Cardiac fibroblast (primary cell): ENCODE measurements around the gene CWF19L2.

ENCODE experiments used
- DNase-seq, 2 donors: peaks; one replicate each; pipeline versions ENCODE4 v3.0.0 to v3.0.0-alpha.2; 2010; ENCODE audit warnings: low read depth in 2 of 2
- H3K4me3 ChIP-seq, 2 donors: replicated peaks in 1 of 2; 1 replicate in 1 of 2; 2 replicates in 1 of 2; pipeline ENCODE4 v1.5.1; 2011; ENCODE audit warnings: low read depth in 2 of 2, low read length in 2 of 2, mild to moderate bottlenecking in 2 of 2, moderate library complexity in 1 of 2
- TF ChIP-seq, protein P1 (sequence below): IDR thresholded peaks from one replicate; pipeline ENCODE4 v1.5.1; 2011; ENCODE audit warnings: low read depth, mild to moderate bottlenecking, low read length, inconsistent platforms

The CWF19L2 gene

GRCh38 chr11:107439586-107440167 lies 17.9 kb downstream of the CWF19L2 start:
- DNase-seq: no peak
- H3K4me3 ChIP-seq: no peak overlapping the region
- TF ChIP-seq, protein P1, sequence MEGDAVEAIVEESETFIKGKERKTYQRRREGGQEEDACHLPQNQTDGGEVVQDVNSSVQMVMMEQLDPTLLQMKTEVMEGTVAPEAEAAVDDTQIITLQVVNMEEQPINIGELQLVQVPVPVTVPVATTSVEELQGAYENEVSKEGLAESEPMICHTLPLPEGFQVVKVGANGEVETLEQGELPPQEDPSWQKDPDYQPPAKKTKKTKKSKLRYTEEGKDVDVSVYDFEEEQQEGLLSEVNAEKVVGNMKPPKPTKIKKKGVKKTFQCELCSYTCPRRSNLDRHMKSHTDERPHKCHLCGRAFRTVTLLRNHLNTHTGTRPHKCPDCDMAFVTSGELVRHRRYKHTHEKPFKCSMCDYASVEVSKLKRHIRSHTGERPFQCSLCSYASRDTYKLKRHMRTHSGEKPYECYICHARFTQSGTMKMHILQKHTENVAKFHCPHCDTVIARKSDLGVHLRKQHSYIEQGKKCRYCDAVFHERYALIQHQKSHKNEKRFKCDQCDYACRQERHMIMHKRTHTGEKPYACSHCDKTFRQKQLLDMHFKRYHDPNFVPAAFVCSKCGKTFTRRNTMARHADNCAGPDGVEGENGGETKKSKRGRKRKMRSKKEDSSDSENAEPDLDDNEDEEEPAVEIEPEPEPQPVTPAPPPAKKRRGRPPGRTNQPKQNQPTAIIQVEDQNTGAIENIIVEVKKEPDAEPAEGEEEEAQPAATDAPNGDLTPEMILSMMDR: no peak

GRCh38 chr11:107438148-107438547 lies 19.5 kb downstream of the CWF19L2 start:
- no peak for DNase-seq
- TF ChIP-seq, protein P1: no peak
- no peak overlapping the region for H3K4me3 ChIP-seq

DNA sequence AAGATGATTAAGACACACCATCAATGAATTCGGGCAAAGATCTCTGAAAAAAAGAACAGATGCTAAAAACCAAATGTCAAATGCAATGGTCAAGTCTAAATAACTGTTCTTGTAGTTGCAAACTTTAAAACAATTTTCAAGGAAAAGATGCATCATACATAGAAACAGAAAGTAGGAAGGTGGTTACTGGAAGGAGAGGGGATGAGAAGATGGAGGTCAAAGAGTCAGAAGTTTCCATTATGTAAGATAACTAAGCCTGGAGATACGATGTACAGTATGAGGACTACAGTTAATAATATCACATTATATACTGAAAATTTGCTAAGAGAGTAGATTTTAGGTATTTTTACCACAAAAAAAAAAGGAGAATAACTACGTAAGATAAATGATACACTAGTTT lies 27.1 kb downstream of the CWF19L2 start:
- no peak overlapping the region for H3K4me3 ChIP-seq
- no peak for DNase-seq
- TF ChIP-seq, protein P1: no peak

DNA sequence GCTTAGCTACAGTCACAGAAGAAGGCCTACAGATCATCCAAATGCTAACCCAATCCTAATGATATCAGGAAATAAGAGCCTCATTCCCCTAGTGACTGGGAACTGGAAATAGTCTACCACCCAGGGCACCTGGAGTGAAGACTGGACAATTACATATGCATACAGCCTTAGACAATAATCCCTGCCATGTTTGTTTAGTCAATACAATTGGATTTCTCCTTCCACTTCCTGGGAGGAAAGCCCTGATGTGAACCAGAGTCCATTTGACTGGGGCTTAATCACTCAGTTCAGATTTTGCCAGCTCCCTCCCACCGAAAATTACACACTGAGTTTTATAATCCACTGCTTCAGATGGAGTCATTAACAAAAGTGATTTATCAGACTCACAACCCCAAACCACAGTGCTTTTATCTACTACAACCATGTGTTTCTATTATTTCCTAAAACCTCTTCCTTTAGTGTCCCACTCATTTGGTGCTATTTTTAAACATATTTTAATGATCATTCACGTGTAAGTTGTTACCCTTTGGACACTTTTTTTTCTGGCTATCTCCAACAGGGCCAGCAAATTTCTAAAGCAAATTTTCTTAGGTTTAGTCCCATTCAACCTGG lies 29.9 kb downstream of the CWF19L2 start:
- no peak for DNase-seq
- no peak overlapping the region for H3K4me3 ChIP-seq
- TF ChIP-seq, protein P1: no peak

GRCh38 chr11:107413352-107413751 lies 44.3 kb downstream of the CWF19L2 start:
- TF ChIP-seq, protein P1: no peak
- DNase-seq: no peak
- H3K4me3 ChIP-seq: no peak overlapping the region

GRCh38 chr11:107408762-107409211 lies 48.8 kb downstream of the CWF19L2 start:
- no peak for DNase-seq
- no peak overlapping the region for H3K4me3 ChIP-seq
- TF ChIP-seq, protein P1: no peak
